ACC112 (cell line): ENCODE data around the gene KANSL2.
"Not testable (repeated sequence)": the region's sequence is repeated elsewhere in the genome, so short reads cannot be mapped to it uniquely, and the experiment has no call there.

Experiments
- H2AFZ ChIP-seq: fragments of 200-600 bp; sonication (generic); one replicate; pipeline ENCODE4 v1.6.0; 2017; ENCODE audit warnings: antibody characterized with exemption, low read length; ENCODE audit not compliant: unreplicated experiment
- H3K27ac ChIP-seq: fragments of 200-600 bp; sonication (generic); 2 replicates; pipeline ENCODE4 v1.5.1; 2014; ENCODE audit warnings: low read depth, mild to moderate bottlenecking, antibody characterized with exemption, low read length, moderate library complexity
- H3K27me3 ChIP-seq: fragments of 200-600 bp; sonication (generic); 2 replicates; pipeline ENCODE4 v1.6.1; 2014; ENCODE audit warnings: mild to moderate bottlenecking, antibody characterized with exemption, low read length, moderate library complexity, mixed read lengths; ENCODE audit not compliant: insufficient read depth
- H3K36me3 ChIP-seq: fragments of 200-600 bp; sonication (generic); 2 replicates; pipeline ENCODE4 v1.6.1; 2016; ENCODE audit warnings: mild to moderate bottlenecking, antibody characterized with exemption, low read length, moderate library complexity, mixed read lengths; ENCODE audit not compliant: insufficient read depth
- H3K4me1 ChIP-seq: fragments of 200-600 bp; sonication (generic); one replicate; pipeline ENCODE4 v1.6.1; 2016; ENCODE audit warnings: low read length, mixed read lengths; ENCODE audit not compliant: insufficient read depth, unreplicated experiment, control insufficient read depth
- H3K4me3 ChIP-seq: fragments of 200-600 bp; sonication (generic); 2 replicates; pipeline ENCODE4 v1.5.1; 2014; ENCODE audit warnings: mild to moderate bottlenecking, low read depth, low read length
- H3K79me2 ChIP-seq: fragments of 200-600 bp; sonication (generic); one replicate; pipeline ENCODE4 v1.6.0; 2016; ENCODE audit warnings: low read length; ENCODE audit not compliant: control insufficient read depth, unreplicated experiment, insufficient read depth

Gene KANSL2

GRCh38 chr12:48643011-48643410 is 39.0 kb downstream of the KANSL2 start:
- H3K36me3 ChIP-seq, result peaks cover 21% of the 10 kb centered on the region

GRCh38 chr12:48641752-48642555 is 40.1 kb downstream of the KANSL2 start:
- not testable (repeated sequence) for H3K4me3 ChIP-seq, H3K79me2 ChIP-seq, H2AFZ ChIP-seq, H3K27me3 ChIP-seq, H3K27ac ChIP-seq, H3K4me1 ChIP-seq
- peaks cover 21% of the 10 kb centered on the region for H3K36me3 ChIP-seq

More at GRCh38 chr12:48643011-48643410, 39.0 kb downstream of the KANSL2 start:
- H3K4me1 ChIP-seq, result no peaks in the 10 kb centered on the region
- H2AFZ ChIP-seq, result no peak overlapping the region
- no peak overlapping the region for H3K4me3 ChIP-seq
- no peaks in the 10 kb centered on the region for H3K79me2 ChIP-seq
- H3K27me3 ChIP-seq, result no peaks in the 10 kb centered on the region
- H3K27ac ChIP-seq, result no peak overlapping the region

- Histone ChIP-seq H3K4me3 (no peak overlapping the region), H3K36me3 (peaks cover 18% of the 10 kb centered on the region), H3K79me2 (no peaks in the 10 kb centered on the region), H2AFZ (no peak overlapping the region), H3K4me1 (no peaks in the 10 kb centered on the region), H3K27me3 (no peaks in the 10 kb centered on the region), H3K27ac (no peak overlapping the region)
These were observed 41.2 kb downstream of the KANSL2 start for GRCh38 chr12:48640854-48641253.

- Histone ChIP-seq H3K27me3 (no peaks in the 10 kb centered on the region), H3K4me1 (no peaks in the 10 kb centered on the region), H3K36me3 (peaks cover 18% of the 10 kb centered on the region), H3K79me2 (no peaks in the 10 kb centered on the region), H2AFZ (no peak overlapping the region), H3K27ac (no peak overlapping the region), H3K4me3 (no peak overlapping the region)
These were observed 41.6 kb downstream of the KANSL2 start for GRCh38 chr12:48640428-48640827.

GRCh38 chr12:48631071-48631470 is 51.0 kb downstream of the KANSL2 start:
- Histone ChIP-seq H3K4me3 (no peak overlapping the region), H3K27me3 (peaks cover 44% of the 10 kb centered on the region), H3K36me3 (no peaks in the 10 kb centered on the region), H2AFZ (no peak overlapping the region), H3K27ac (no peak overlapping the region), H3K79me2 (no peaks in the 10 kb centered on the region), H3K4me1 (no peaks in the 10 kb centered on the region)

GRCh38 chr12:48630346-48630745 is 51.7 kb downstream of the KANSL2 start:
- no peaks in the 10 kb centered on the region for H3K36me3 ChIP-seq
- no peaks in the 10 kb centered on the region for H3K79me2 ChIP-seq
- H3K4me3 ChIP-seq, result no peak overlapping the region
- peaks cover 48% of the 10 kb centered on the region for H3K27me3 ChIP-seq
- no peak overlapping the region for H2AFZ ChIP-seq
- no peaks in the 10 kb centered on the region for H3K4me1 ChIP-seq
- no peak overlapping the region for H3K27ac ChIP-seq

- H3K27me3 ChIP-seq, result peaks cover 48% of the 10 kb centered on the region
- H2AFZ ChIP-seq, result no peak overlapping the region
These were observed 52.5 kb downstream of the KANSL2 start for GRCh38 chr12:48629541-48629940.

GRCh38 chr12:48627556-48627955 is 54.5 kb downstream of the KANSL2 start:
- no peak overlapping the region for H3K27ac ChIP-seq
- H3K79me2 ChIP-seq, result no peaks in the 10 kb centered on the region
- H3K27me3 ChIP-seq, result peaks cover 48% of the 10 kb centered on the region
- H3K4me1 ChIP-seq, result no peaks in the 10 kb centered on the region
- H3K4me3 ChIP-seq, result no peak overlapping the region
- no peak overlapping the region for H2AFZ ChIP-seq
- H3K36me3 ChIP-seq, result no peaks in the 10 kb centered on the region

More at GRCh38 chr12:48629541-48629940, 52.5 kb downstream of the KANSL2 start:
- Histone ChIP-seq H3K79me2 (no peaks in the 10 kb centered on the region), H3K4me1 (no peaks in the 10 kb centered on the region), H3K27ac (no peak overlapping the region), H3K4me3 (no peak overlapping the region), H3K36me3 (no peaks in the 10 kb centered on the region)

- not testable (repeated sequence) for H3K79me2 ChIP-seq, H3K4me3 ChIP-seq, H2AFZ ChIP-seq, H3K36me3 ChIP-seq, H3K27ac ChIP-seq, H3K4me1 ChIP-seq
- H3K27me3 ChIP-seq, result peaks cover 41% of the 10 kb centered on the region
These were observed 59.0 kb downstream of the KANSL2 start for GRCh38 chr12:48622997-48623396.

- Histone ChIP-seq H3K27me3 (peaks cover 64% of the 10 kb centered on the region), H3K36me3 (no peaks in the 10 kb centered on the region), H3K4me3 (no peak overlapping the region), H2AFZ (no peak overlapping the region), H3K79me2 (no peaks in the 10 kb centered on the region), H3K27ac (no peak overlapping the region), H3K4me1 (no peaks in the 10 kb centered on the region)
These were observed 63.5 kb downstream of the KANSL2 start for GRCh38 chr12:48618541-48618940.

GRCh38 chr12:48615681-48616080 is 66.4 kb downstream of the KANSL2 start:
- Histone ChIP-seq H2AFZ (no peak overlapping the region), H3K4me3 (no peak overlapping the region)

More at GRCh38 chr12:48615681-48616080, 66.4 kb downstream of the KANSL2 start:
- Histone ChIP-seq H3K36me3 (no peaks in the 10 kb centered on the region), H3K27ac (no peak overlapping the region), H3K4me1 (no peaks in the 10 kb centered on the region), H3K27me3 (peaks cover 63% of the 10 kb centered on the region), H3K79me2 (no peaks in the 10 kb centered on the region)
